Natural killer cell (primary cell): ENCODE measurements around the gene DCK. TPM values are rescaled to one million over a fixed set of nuclear protein-coding genes. Genes with fewer than 3 reads are reported as not detected.

Experiments
- ATAC-seq, 3 donors: fragments of 150-1000 bp in 2 of 3; fragments of 200-7000 bp in 1 of 3; cut with Tn5 transposase; 1 replicate in 1 of 3; 2 replicates in 2 of 3; pipeline ENCODE4 v1.10.0; 2021; ENCODE audit warnings: mild to moderate bottlenecking in 2 of 3, moderate library complexity in 2 of 3
- DNase-seq, 2 donors: peaks; one replicate each; pipeline versions ENCODE4 v3.0.0 to v3.0.0-alpha.2; 2013 to 2021; ENCODE audit warnings: mixed read lengths in 1 of 2
- H3K27ac ChIP-seq: one replicate; pipeline ENCODE4 v1.5.1; 2013; ENCODE audit warnings: mild to moderate bottlenecking, low read length
- H3K27me3 ChIP-seq: one replicate; pipeline ENCODE4 v1.6.1; 2013; ENCODE audit warnings: low read length; ENCODE audit not compliant: control insufficient read depth, insufficient read depth
- H3K36me3 ChIP-seq: one replicate; pipeline ENCODE4 v1.6.1; 2013; ENCODE audit warnings: low read length; ENCODE audit not compliant: control insufficient read depth, insufficient read depth
- H3K4me1 ChIP-seq: one replicate; pipeline ENCODE4 v1.6.1; 2013; ENCODE audit warnings: low read length; ENCODE audit not compliant: control insufficient read depth, insufficient read depth
- H3K4me3 ChIP-seq: one replicate; pipeline ENCODE4 v1.5.1; 2013; ENCODE audit warnings: low read length
- H3K9me3 ChIP-seq: one replicate; pipeline ENCODE4 v1.6.1; 2013; ENCODE audit warnings: low read length; ENCODE audit not compliant: control insufficient read depth, insufficient read depth
- H3K27ac Mint-ChIP-seq, 2 donors: one replicate each; pipeline ENCODE4 v1.8.0; 2022; ENCODE audit warnings: mild to moderate bottlenecking in 2 of 2, mixed read lengths in 2 of 2, moderate library complexity in 1 of 2
- H3K27me3 Mint-ChIP-seq, 2 donors: one replicate each; pipeline ENCODE4 v1.8.0; 2022; ENCODE audit warnings: low read depth in 2 of 2, mixed read lengths in 2 of 2
- H3K36me3 Mint-ChIP-seq: one replicate; pipeline ENCODE4 v1.8.0; 2022; ENCODE audit warnings: mixed read lengths
- H3K4me1 Mint-ChIP-seq, 2 donors: one replicate each; pipeline ENCODE4 v1.8.0; 2022; ENCODE audit warnings: mixed read lengths in 2 of 2
- H3K4me3 Mint-ChIP-seq: one replicate; pipeline ENCODE4 v1.8.0; 2022; ENCODE audit warnings: mild to moderate bottlenecking, moderate library complexity, mixed read lengths
- H3K9me3 Mint-ChIP-seq, 2 donors: one replicate each; pipeline ENCODE4 v1.8.0; 2022; ENCODE audit warnings: mixed read lengths in 2 of 2
- WGBS: methylation state at CpG from one replicate; pipeline ENCODE4 v1.1.7; 2013; ENCODE audit warnings: missing lambda C conversion rate; ENCODE audit not compliant: insufficient coverage; 5-methylcytosine and 5-hydroxymethylcytosine counted together
- intact Hi-C: fragments of 100-400 bp; cut with micrococcal nuclease; formaldehyde crosslinking; loops from one replicate; pipeline ENCODE4 v1.14.2; 2022
- total RNA-seq, 4 donors: library from RNA; stranded (reverse); fragments of 120-200 nt in 1 of 4; gene quantifications; one replicate each; pipeline versions ENCODE4 v1.2.3 to v1.2.4, GENCODE V29; 2013 to 2022
- TF ChIP-seq, protein P1 (sequence below): fragments of 200-600 bp; IDR thresholded peaks from one replicate; pipeline ENCODE4 v1.8.0; 2022; ENCODE audit warnings: antibody characterized with exemption

Gene DCK
- total RNA-seq, 3 donors from 2014 or later (not counting 1 experiment from before 2014, with no cell fraction given): 28.3 to 32.7 (median 29.5) TPM

DNA sequence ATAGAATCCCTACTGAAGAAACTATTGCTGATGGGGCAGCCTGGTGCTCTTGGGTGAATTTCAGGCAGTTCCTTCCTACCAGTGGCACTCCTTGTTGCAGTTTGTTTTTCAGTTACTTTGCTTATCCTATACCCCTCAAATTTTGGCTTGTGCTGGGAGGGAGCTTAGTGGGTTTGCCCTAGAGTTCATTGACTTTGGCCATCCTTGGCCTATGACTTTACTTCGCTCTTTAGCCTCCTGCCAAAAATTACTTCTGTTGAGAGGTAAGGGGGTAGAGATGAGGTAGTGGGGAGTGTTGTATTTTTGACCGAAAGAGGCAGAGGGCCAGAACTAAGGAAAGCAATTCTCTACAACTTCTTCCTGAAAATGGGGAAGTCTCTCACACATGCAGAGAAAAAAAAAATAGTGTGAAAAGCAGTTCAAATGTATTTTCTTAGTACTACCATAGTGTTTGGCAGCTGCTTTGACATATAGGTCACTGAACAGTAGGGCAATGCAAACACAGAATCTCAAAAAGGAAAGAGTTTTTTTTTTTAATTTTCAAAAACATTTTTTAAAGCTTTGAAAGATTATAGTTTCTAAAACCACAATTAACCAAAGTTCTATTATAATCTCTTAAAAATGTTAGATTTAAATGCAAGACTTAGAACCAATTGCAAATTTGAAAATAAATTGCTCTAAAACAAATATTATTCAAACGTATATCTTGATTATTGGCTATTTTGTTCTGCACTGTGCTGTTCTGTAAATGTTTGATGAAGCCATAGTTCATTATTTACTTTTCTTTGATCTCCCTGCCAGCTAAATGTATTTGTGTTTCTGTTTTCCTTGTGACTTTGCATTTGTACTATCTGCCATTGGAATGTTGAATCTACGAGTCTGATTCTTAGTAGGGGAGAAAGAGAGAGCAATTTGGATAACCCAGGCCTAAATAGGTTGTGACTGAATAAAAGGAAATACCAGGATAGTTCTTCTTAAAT is 73.6 kb downstream of the DCK start:
- 87% methylated on average over 2 of the region's 4 CpGs for WGBS

GRCh38 chr4:71069063-71069462 is 75.6 kb downstream of the DCK start:
- H3K36me3 ChIP-seq: no peaks in the 10 kb centered on the region
- DNase-seq (no peak), ATAC-seq (no peak)
- no peak overlapping the region for H3K4me3 Mint-ChIP-seq
- H3K27me3 ChIP-seq: peaks cover 3% of the 10 kb centered on the region
- peak overlapping the region in 1 of 2 donors; percentile 58 for H3K27ac Mint-ChIP-seq
- H3K9me3 ChIP-seq: no peaks in the 10 kb centered on the region
- H3K36me3 Mint-ChIP-seq: no peaks in the 10 kb centered on the region
- no peak overlapping the region for H3K27ac ChIP-seq
- TF ChIP-seq, protein P1, sequence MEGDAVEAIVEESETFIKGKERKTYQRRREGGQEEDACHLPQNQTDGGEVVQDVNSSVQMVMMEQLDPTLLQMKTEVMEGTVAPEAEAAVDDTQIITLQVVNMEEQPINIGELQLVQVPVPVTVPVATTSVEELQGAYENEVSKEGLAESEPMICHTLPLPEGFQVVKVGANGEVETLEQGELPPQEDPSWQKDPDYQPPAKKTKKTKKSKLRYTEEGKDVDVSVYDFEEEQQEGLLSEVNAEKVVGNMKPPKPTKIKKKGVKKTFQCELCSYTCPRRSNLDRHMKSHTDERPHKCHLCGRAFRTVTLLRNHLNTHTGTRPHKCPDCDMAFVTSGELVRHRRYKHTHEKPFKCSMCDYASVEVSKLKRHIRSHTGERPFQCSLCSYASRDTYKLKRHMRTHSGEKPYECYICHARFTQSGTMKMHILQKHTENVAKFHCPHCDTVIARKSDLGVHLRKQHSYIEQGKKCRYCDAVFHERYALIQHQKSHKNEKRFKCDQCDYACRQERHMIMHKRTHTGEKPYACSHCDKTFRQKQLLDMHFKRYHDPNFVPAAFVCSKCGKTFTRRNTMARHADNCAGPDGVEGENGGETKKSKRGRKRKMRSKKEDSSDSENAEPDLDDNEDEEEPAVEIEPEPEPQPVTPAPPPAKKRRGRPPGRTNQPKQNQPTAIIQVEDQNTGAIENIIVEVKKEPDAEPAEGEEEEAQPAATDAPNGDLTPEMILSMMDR: no peak
- peaks cover 10% of the 10 kb centered on the region for H3K4me1 ChIP-seq
- WGBS: 100% methylated on average over 1 of the region's 1 CpG
- H3K4me3 ChIP-seq: no peak overlapping the region
- peaks cover 22 to 23% of the 10 kb centered on the region in 2 donors for H3K4me1 Mint-ChIP-seq
- intact Hi-C loops: no loop called here
- H3K9me3 Mint-ChIP-seq: no peaks in the 10 kb centered on the region
- H3K27me3 Mint-ChIP-seq: peaks cover 0 to 4% of the 10 kb centered on the region in 2 donors

More for the DNA sequence above, 73.6 kb downstream of the DCK start:
- no peaks in the 10 kb centered on the region for H3K9me3 ChIP-seq
- DNase-seq: no peak
- H3K36me3 Mint-ChIP-seq: no peaks in the 10 kb centered on the region
- TF ChIP-seq, protein P1: no peak
- H3K27ac ChIP-seq: peak overlapping the region; percentile 35
- H3K36me3 ChIP-seq: no peaks in the 10 kb centered on the region
- no peaks in the 10 kb centered on the region for H3K27me3 Mint-ChIP-seq
- H3K4me3 Mint-ChIP-seq: peak overlapping the region; percentile 70
- intact Hi-C loops: no loop called here
- ATAC-seq: peak in 2 of 3 donors; percentile 60 to 68
- H3K9me3 Mint-ChIP-seq: no peaks in the 10 kb centered on the region
- peak overlapping the region; percentile 76 to 84 for H3K27ac Mint-ChIP-seq
- H3K4me1 Mint-ChIP-seq: peaks cover 21% of the 10 kb centered on the region in 2 donors
- no peaks in the 10 kb centered on the region for H3K27me3 ChIP-seq
- no peak overlapping the region for H3K4me3 ChIP-seq
- H3K4me1 ChIP-seq: peaks cover 10% of the 10 kb centered on the region

DNA sequence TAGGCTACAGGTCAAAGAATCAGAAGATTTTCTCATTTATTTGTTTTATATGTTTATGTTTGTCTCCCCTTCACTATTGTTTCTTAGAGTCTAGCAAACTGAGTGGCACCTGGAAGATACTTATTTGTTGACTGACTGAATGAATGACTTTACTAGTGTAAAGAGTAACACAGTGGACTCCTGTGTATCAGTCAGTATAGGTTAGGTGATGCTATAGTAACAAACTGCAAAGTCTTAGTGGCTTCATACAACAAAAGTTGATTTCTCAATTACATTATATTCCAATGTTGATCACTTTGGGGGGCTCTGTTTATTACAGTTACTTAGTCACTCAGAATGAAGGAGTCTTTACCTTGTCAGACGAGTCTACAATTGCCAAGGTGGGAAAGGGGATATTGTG is 76.6 kb downstream of the DCK start:
- no peak for ATAC-seq
- H3K36me3 ChIP-seq: no peaks in the 10 kb centered on the region
- intact Hi-C loops: no loop called here
- no peak for DNase-seq
- H3K9me3 ChIP-seq: no peaks in the 10 kb centered on the region
- peaks cover 10% of the 10 kb centered on the region for H3K4me1 ChIP-seq
- Mint-ChIP-seq H3K36me3 (no peaks in the 10 kb centered on the region), H3K4me3 (no peak overlapping the region), H3K27ac (no peak overlapping the region), H3K27me3 (peaks cover 0 to 7% of the 10 kb centered on the region in 2 donors), H3K4me1 (peaks cover 29% of the 10 kb centered on the region in 2 donors), H3K9me3 (no peaks in the 10 kb centered on the region)
- TF ChIP-seq, protein P1: no peak
- peaks cover 3% of the 10 kb centered on the region for H3K27me3 ChIP-seq
- WGBS: 94% methylated on average over 1 of the region's 1 CpG
- H3K4me3 ChIP-seq: no peak overlapping the region
- H3K27ac ChIP-seq: no peak overlapping the region
